Tibial nerve (tissue), 4 donors: Measurements from ENCODE around the gene OPTC. TPM values are rescaled to one million over a fixed set of nuclear protein-coding genes. Genes with fewer than 3 reads are reported as not detected.

Experiments
- DNase-seq, 2 donors: peaks; one replicate each; pipeline ENCODE4 v3.0.0-alpha.2; 2019; ENCODE audit warnings: low spot score in 2 of 2
- H3K27ac ChIP-seq, 4 donors: fragments of 200-600 bp; sonication (generic) in 3 of 4; one replicate each; pipeline ENCODE4 v1.5.1; 2017 to 2019; ENCODE audit warnings: mild to moderate bottlenecking in 1 of 4
- H3K27me3 ChIP-seq, 2 donors: fragments of 200-600 bp; sonication (generic) in 1 of 2; one replicate each; pipeline versions ENCODE4 v1.5.1 to v1.6.0; 2017 to 2019
- H3K36me3 ChIP-seq, 3 donors: fragments of 200-600 bp; sonication (generic); one replicate each; pipeline ENCODE4 v1.5.1; 2018 to 2019
- H3K4me1 ChIP-seq, 4 donors: fragments of 200-600 bp; sonication (generic) in 3 of 4; one replicate each; pipeline ENCODE4 v1.5.1; 2017 to 2019
- H3K4me3 ChIP-seq, 4 donors: fragments of 200-600 bp; sonication (generic) in 3 of 4; one replicate each; pipeline ENCODE4 v1.5.1; 2017 to 2019; ENCODE audit warnings: mild to moderate bottlenecking in 1 of 4, moderate library complexity in 1 of 4
- H3K9me3 ChIP-seq, 4 donors: fragments of 200-600 bp; sonication (generic) in 3 of 4; one replicate each; pipeline ENCODE4 v1.5.1; 2017 to 2019
- CTCF ChIP-seq, 5 experiments: fragments of 200-600 bp in 3 of 5; fragments of 450-650 bp in 2 of 5; sonication (generic) in 3 of 5; IDR thresholded peaks; one replicate each; pipeline ENCODE4 v1.5.1; 2016 to 2019; ENCODE audit warnings: antibody characterized with exemption in 5 of 5, mild to moderate bottlenecking in 3 of 5, moderate library complexity in 2 of 5
- EP300 ChIP-seq, 2 donors: sonication (generic); formaldehyde crosslinking; IDR thresholded peaks; one replicate each; pipeline ENCODE4 v1.6.1; 2017; ENCODE audit warnings: antibody characterized with exemption in 2 of 2, mild to moderate bottlenecking in 1 of 2
- POLR2A ChIP-seq, 2 donors: fragments of 450-650 bp; IDR thresholded peaks; one replicate each; pipeline ENCODE4 v1.6.1; 2017; ENCODE audit warnings: antibody characterized with exemption in 2 of 2, mild to moderate bottlenecking in 2 of 2, moderate library complexity in 2 of 2
- WGBS, 2 donors: methylation state at CpG; one replicate each; pipeline ENCODE4 v1.1.5; 2018; 5-methylcytosine and 5-hydroxymethylcytosine counted together
- total RNA-seq, 4 donors: library from RNA; depleted of rRNA; stranded (reverse); fragments of >200 nt; gene quantifications; one replicate each; pipeline ENCODE4 v1.1.0, GENCODE V29; 2016

The OPTC gene
- total RNA-seq, 4 donors from 2014 or later, result not detected

GRCh38 chr1:203525685-203526084 is 31.7 kb downstream of the OPTC start:
- WGBS, 2 donors, result 85 to 86% methylated on average over 3 of the region's 3 CpGs
- TF ChIP-seq POLR2A (IDR thresholded peaks at IDR 0.05) (no peak), EP300 (IDR thresholded peaks at IDR 0.05) (no peak), CTCF (IDR thresholded peaks at IDR 0.05) (no peak)
- Histone ChIP-seq H3K9me3 (no peaks in the 10 kb centered on the region), H3K27ac (peak overlapping the region in 3 of 4 donors; percentile 8 to 84 (median 81)), H3K36me3 (no peaks in the 10 kb centered on the region), H3K27me3 (no peaks in the 10 kb centered on the region), H3K4me3 (no peak overlapping the region), H3K4me1 (peaks cover 8 to 85% (median 44%) of the 10 kb centered on the region in 4 donors)
- DNase-seq, result no peak

- Histone ChIP-seq H3K9me3 (no peaks in the 10 kb centered on the region), H3K36me3 (no peaks in the 10 kb centered on the region), H3K4me3 (no peak overlapping the region), H3K27me3 (no peaks in the 10 kb centered on the region), H3K4me1 (peaks cover 8 to 80% (median 41%) of the 10 kb centered on the region in 4 donors), H3K27ac (peak overlapping the region in 3 of 4 donors; percentile 8 to 84 (median 81))
- DNase-seq, result no peak
- TF ChIP-seq CTCF (IDR thresholded peaks at IDR 0.05) (no peak), EP300 (IDR thresholded peaks at IDR 0.05) (peak in 1 of 2 donors; percentile 19)
- WGBS, 2 donors, result 59 to 63% methylated on average over 5 of the region's 5 CpGs
Measured at GRCh38 chr1:203526130-203526529, 32.2 kb downstream of the OPTC start.

GRCh38 chr1:203526572-203526971 is 32.6 kb downstream of the OPTC start:
- 30 to 33% methylated on average over 6 of the region's 6 CpGs for WGBS, 2 donors
- no peak overlapping the region for H3K4me3 ChIP-seq
- no peaks in the 10 kb centered on the region for H3K27me3 ChIP-seq
- no peak for DNase-seq
- H3K27ac ChIP-seq, result peak overlapping the region in 2 of 4 donors; percentile 81 to 84
- peaks cover 8 to 76% (median 40%) of the 10 kb centered on the region in 4 donors for H3K4me1 ChIP-seq
- TF ChIP-seq POLR2A (IDR thresholded peaks at IDR 0.05) (no peak), EP300 (IDR thresholded peaks at IDR 0.05) (no peak), CTCF (IDR thresholded peaks at IDR 0.05) (no peak)
- no peaks in the 10 kb centered on the region for H3K36me3 ChIP-seq
- no peaks in the 10 kb centered on the region for H3K9me3 ChIP-seq

- Histone ChIP-seq H3K4me3 (no peak overlapping the region), H3K27ac (peak overlapping the region in 2 of 4 donors; percentile 81 to 84), H3K36me3 (no peaks in the 10 kb centered on the region), H3K27me3 (no peaks in the 10 kb centered on the region), H3K4me1 (peaks cover 8 to 71% (median 38%) of the 10 kb centered on the region in 4 donors), H3K9me3 (no peaks in the 10 kb centered on the region)
- no peak for TF ChIP-seq EP300 (IDR thresholded peaks at IDR 0.05)
- TF ChIP-seq POLR2A (IDR thresholded peaks at IDR 0.05), result no peak
- no peak for TF ChIP-seq CTCF (IDR thresholded peaks at IDR 0.05)
- no peak for DNase-seq
Measured at GRCh38 chr1:203527013-203527412, 33.1 kb downstream of the OPTC start.

GRCh38 chr1:203528063-203528462 is 34.1 kb downstream of the OPTC start:
- no peak for DNase-seq
- WGBS, 2 donors, result 86 to 92% methylated on average over 3 of the region's 3 CpGs
- Histone ChIP-seq H3K4me3 (no peak overlapping the region), H3K36me3 (no peaks in the 10 kb centered on the region), H3K4me1 (peaks cover 8 to 66% (median 35%) of the 10 kb centered on the region in 4 donors), H3K27ac (peak overlapping the region in 2 of 4 donors; percentile 81 to 84), H3K9me3 (no peaks in the 10 kb centered on the region), H3K27me3 (no peaks in the 10 kb centered on the region)
- TF ChIP-seq CTCF (IDR thresholded peaks at IDR 0.05), result no peak
- TF ChIP-seq EP300 (IDR thresholded peaks at IDR 0.05), result no peak
- TF ChIP-seq POLR2A (IDR thresholded peaks at IDR 0.05), result no peak
